ENCODE data around the gene PPARA. TPM values are rescaled to one million over a fixed set of nuclear protein-coding genes. Genes with fewer than 3 reads are reported as not detected.

Gene PPARA
- polyA plus RNA-seq, 12 donors: 15.8 to 26.9 (median 21.0) TPM; not detected in 1

- DNase-seq: no peak
Observed at GRCh38 chr22:46290843-46291785, 140.8 kb downstream of the PPARA start.

- no peak for DNase-seq
Observed at GRCh38 chr22:46292173-46292572, 141.8 kb downstream of the PPARA start.

- DNase-seq: no peak
Observed at GRCh38 chr22:46292732-46293131, 142.4 kb downstream of the PPARA start.

Other genes with a start within 250 kb of the PPARA start
- 10 to 100 TPM in 1 of 12 donors, 1 to 10 TPM in 2, under 1 TPM in 6, not detected in 3; 0.04 to 15.2 (median 0.19) TPM for gene WNT7B, start 173.4 kb upstream of the PPARA start, polyA plus RNA-seq (ENCODE audit: insufficient read length in 12 of 12)
- gene CDPF1, start 99.8 kb downstream of the PPARA start, polyA plus RNA-seq (ENCODE audit: insufficient read length in 12 of 12): 10 to 100 TPM in 7 of 12 donors, 1 to 10 TPM in 3, not detected in 2; 9.5 to 14.2 (median 11.0) TPM
- under 1 TPM in 10 of 12 donors, not detected in 2; 0.19 to 0.76 (median 0.46) TPM for gene PKDREJ, start 112.8 kb downstream of the PPARA start, polyA plus RNA-seq (ENCODE audit: insufficient read length in 12 of 12)
- gene TTC38, start 117.5 kb downstream of the PPARA start, polyA plus RNA-seq (ENCODE audit: insufficient read length in 12 of 12): 10 to 100 TPM in 11 of 12 donors, not detected in 1; 15.9 to 31.8 (median 17.8) TPM
- gene GTSE1, start 146.3 kb downstream of the PPARA start, polyA plus RNA-seq (ENCODE audit: insufficient read length in 12 of 12): 10 to 100 TPM in 5 of 12 donors, 1 to 10 TPM in 6, not detected in 1; 5.6 to 20.9 (median 9.9) TPM
- gene TRMU, start 185.2 kb downstream of the PPARA start, polyA plus RNA-seq (ENCODE audit: insufficient read length in 12 of 12): 10 to 100 TPM in 11 of 12 donors, not detected in 1; 25.0 to 40.9 (median 29.4) TPM

All from muscle of arm (tissue), 12 donors.